Activated T-helper 1 cell treated with anti-CD3 and anti-CD28 coated beads, Interleukin-12 subunit alpha, Interleukin-12 subunit beta, Interleukin-2, Interleukin-4 antibody, amounts not matched to agents 30 ng/mL and 10 ng/mL and 1 ng/mL, durations not matched to agents 14 hours and 24 hours and 36 hours (primary cell): ENCODE measurements around the gene DNAJB8. TPM values are rescaled to one million over a fixed set of nuclear protein-coding genes. Genes with fewer than 3 reads are reported as not detected.

Experiments used
- DNase-seq: peaks from one replicate; pipeline ENCODE4 v3.0.0; 2021; ENCODE audit warnings: low spot score
- H3K27ac Mint-ChIP-seq: one replicate; pipeline ENCODE4 v1.8.0; 2021; ENCODE audit warnings: mild to moderate bottlenecking, mixed read lengths
- H3K27me3 Mint-ChIP-seq: one replicate; pipeline ENCODE4 v1.8.0; 2022; ENCODE audit warnings: mild to moderate bottlenecking, moderate library complexity, mixed read lengths; ENCODE audit not compliant: insufficient read depth
- H3K36me3 Mint-ChIP-seq: one replicate; pipeline ENCODE4 v1.8.0; 2021; ENCODE audit warnings: low read depth, mixed read lengths
- H3K4me1 Mint-ChIP-seq: one replicate; pipeline ENCODE4 v1.8.0; 2021; ENCODE audit warnings: low read depth, mixed read lengths
- H3K4me3 Mint-ChIP-seq: one replicate; pipeline ENCODE4 v1.8.0; 2021; ENCODE audit warnings: mild to moderate bottlenecking, moderate library complexity, mixed read lengths
- H3K9me3 Mint-ChIP-seq: one replicate; pipeline ENCODE4 v1.8.0; 2021; ENCODE audit warnings: mixed read lengths
- intact Hi-C: fragments of 100-400 bp; cut with micrococcal nuclease; formaldehyde crosslinking; loops from one replicate; pipeline ENCODE4 v1.15.1; 2024
- total RNA-seq: library from RNA; stranded (reverse); gene quantifications from 2 replicates; pipeline ENCODE4 v1.2.3, GENCODE V29; 2022

Gene DNAJB8
- total RNA-seq, 1 donor from 2014 or later, result not detected

DNA sequence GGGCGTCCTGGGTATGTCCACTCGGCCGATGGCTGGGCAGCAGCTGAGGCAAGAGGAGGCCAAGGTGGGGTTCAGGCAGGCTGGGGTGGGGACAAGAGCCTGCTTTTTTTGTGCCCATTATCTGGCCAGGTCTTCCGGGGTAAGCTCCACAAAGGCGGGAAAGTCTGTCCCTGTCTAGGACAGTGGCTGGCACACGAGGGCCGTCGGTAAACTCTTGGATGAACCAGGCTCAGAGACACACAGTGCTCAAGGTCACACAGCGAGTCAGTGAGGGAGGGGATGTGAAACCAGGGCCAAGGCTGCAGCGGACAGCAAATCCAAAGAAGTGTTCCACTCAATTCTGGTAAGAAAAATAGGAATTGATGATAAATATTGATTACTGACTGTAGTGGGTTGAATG is 2.9 kb downstream of the DNAJB8 start:
- Mint-ChIP-seq H3K27me3 (peaks cover 34% of the 10 kb centered on the region), H3K4me1 (peaks cover 32% of the 10 kb centered on the region), H3K4me3 (no peak overlapping the region), H3K36me3 (no peaks in the 10 kb centered on the region), H3K27ac (no peak overlapping the region), H3K9me3 (no peaks in the 10 kb centered on the region)
- intact Hi-C loops, result no loop called here
- DNase-seq, result no peak

DNA sequence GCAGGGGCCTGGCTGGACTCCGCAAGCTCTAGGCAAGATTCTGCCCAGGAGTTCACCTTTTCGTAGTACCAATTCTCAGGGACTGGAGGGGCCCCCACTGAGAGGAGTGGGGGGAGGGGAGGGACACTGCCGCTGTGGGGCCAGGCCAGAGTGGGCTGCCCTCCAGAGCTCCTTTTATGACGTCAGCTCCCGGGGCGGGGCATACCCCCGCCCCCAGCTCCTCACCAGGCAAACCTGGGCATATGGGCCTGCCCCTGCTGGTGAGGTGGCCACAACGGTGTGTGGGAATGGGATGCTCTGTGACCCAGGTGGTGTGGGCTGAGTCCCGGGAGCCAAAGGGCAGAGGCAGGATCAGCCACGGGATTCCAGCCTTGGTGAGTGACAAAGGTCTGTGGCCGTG is 3.3 kb downstream of the DNAJB8 start:
- Mint-ChIP-seq H3K27me3 (peaks cover 34% of the 10 kb centered on the region), H3K4me1 (peaks cover 32% of the 10 kb centered on the region), H3K27ac (no peak overlapping the region), H3K4me3 (no peak overlapping the region), H3K9me3 (no peaks in the 10 kb centered on the region), H3K36me3 (no peaks in the 10 kb centered on the region)
- no peak for DNase-seq
- intact Hi-C loops, result no loop called here

- Mint-ChIP-seq H3K27ac (no peak overlapping the region), H3K27me3 (peaks cover 34% of the 10 kb centered on the region), H3K9me3 (no peaks in the 10 kb centered on the region), H3K36me3 (no peaks in the 10 kb centered on the region), H3K4me3 (no peak overlapping the region), H3K4me1 (peaks cover 32% of the 10 kb centered on the region)
- intact Hi-C loops, result no loop called here
- no peak for DNase-seq
These were observed 3.8 kb downstream of the DNAJB8 start for GRCh38 chr3:128462931-128463330.

- H3K27ac Mint-ChIP-seq, result no peak overlapping the region
- peaks cover 34% of the 10 kb centered on the region for H3K27me3 Mint-ChIP-seq
- no peaks in the 10 kb centered on the region for H3K9me3 Mint-ChIP-seq
- no peaks in the 10 kb centered on the region for H3K36me3 Mint-ChIP-seq
- DNase-seq, result no peak
- intact Hi-C loops, result no loop called here
- no peak overlapping the region for H3K4me3 Mint-ChIP-seq
- peaks cover 31% of the 10 kb centered on the region for H3K4me1 Mint-ChIP-seq
These were observed 4.3 kb downstream of the DNAJB8 start for GRCh38 chr3:128462341-128462910.

DNA sequence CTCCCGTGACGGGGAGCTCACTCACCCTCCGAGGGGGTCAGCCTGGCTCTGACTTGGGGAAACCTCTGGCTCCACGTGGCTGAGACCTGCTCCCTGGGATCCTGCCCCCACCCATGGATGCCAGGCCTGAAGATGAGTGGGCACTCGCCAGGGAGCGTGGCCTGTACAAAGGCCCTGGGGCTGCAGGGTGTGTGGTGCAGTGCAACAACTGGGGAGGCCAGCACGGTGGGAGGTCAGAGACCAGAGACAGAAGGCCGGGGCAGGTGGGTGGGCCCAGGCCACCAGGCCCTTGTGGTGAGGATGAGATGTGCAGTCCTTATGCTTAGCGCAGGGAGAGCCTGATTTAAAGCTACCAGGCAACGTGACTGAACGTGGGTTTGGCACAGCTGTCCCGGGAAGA is 5.0 kb downstream of the DNAJB8 start:
- H3K4me3 Mint-ChIP-seq, result no peak overlapping the region
- no peak for DNase-seq

DNA sequence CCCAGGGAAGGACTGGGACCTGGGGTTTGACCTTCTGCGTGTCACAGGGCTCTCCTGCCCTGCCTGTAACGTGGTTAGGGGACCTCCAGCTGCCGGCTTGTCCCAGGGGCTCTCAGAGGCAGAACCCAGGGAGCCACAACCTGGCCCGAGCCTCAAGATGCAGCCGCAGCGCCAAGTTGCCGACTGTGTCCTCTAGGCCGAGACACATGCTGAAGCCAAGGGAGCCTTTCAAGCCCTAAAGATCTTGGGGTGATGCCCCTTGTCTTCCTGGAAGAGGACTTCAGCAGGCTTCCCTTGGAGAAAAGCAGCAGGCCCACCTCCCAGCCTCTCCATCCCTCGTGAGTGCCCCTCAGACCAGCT is 7.2 kb downstream of the DNAJB8 start:
- Mint-ChIP-seq H3K27me3 (peaks cover 36% of the 10 kb centered on the region), H3K27ac (no peak overlapping the region), H3K4me3 (no peak overlapping the region), H3K9me3 (no peaks in the 10 kb centered on the region), H3K4me1 (peaks cover 3% of the 10 kb centered on the region), H3K36me3 (no peaks in the 10 kb centered on the region)
- intact Hi-C loops, result no loop called here
- DNase-seq, result no peak

More for the DNA sequence above, 5.0 kb downstream of the DNAJB8 start:
- intact Hi-C loops, result no loop called here
- no peak overlapping the region for H3K27ac Mint-ChIP-seq
- peaks cover 24% of the 10 kb centered on the region for H3K4me1 Mint-ChIP-seq
- H3K9me3 Mint-ChIP-seq, result no peaks in the 10 kb centered on the region
- peaks cover 34% of the 10 kb centered on the region for H3K27me3 Mint-ChIP-seq
- no peaks in the 10 kb centered on the region for H3K36me3 Mint-ChIP-seq

DNA sequence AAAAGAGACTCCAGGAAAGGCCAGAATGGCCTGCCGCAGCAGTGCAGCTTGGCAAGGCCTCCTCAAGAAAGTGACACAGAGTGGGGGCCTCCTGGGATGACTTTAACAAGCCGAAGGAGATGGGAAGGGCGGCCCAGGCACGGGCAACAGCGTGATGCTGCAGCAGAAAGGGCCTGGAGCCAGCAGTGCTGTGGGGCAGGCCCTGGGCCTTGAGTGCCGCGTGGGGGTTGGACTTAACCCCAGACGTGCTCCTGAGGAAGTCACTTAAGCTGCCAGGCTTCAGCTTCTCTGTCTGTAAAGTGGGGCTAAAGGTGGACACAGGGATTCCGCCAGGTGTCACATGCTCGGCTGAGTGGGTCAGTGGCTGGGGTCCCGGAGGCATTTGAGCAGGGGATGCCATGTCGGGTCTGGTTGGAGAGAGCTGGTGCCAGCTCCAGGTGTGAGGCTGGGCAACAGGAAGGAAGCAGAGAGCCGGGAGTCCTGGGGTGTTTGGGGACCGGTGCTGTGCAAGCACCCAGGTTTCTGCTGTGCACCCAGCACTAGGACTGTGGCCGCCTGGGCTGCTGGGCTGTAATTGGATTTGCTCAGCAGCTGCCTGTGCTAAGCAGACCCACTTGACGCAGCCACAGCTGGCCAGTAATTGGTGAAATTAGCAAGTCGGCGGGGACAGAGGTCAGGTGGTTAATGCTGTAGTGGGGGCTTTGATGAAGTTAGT is 7.8 kb downstream of the DNAJB8 start:
- Mint-ChIP-seq H3K27me3 (peaks cover 38% of the 10 kb centered on the region), H3K9me3 (no peaks in the 10 kb centered on the region), H3K36me3 (no peaks in the 10 kb centered on the region), H3K27ac (no peak overlapping the region), H3K4me3 (no peak overlapping the region), H3K4me1 (no peaks in the 10 kb centered on the region)
- intact Hi-C loops, result no loop called here
- no peak for DNase-seq

DNA sequence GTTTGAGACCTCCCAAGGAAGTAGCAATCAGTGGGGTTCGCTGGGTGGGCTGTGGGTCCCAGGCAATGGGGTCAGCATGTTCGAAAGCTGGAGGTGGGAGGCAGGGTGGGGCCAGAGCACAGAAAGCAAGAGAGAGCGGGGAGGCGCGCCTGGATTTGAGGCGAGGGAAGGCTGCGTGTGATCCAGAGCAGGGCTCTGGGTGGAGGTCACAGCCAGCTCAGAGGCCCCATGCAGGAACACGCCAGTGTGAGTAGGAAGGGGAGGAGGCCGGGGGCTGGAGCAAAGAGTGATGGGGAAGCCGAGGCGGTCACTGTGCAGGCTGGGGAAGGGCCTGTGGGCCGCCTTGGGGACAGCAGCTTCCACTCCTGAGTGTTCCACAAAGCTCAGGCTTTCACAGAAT is 8.8 kb downstream of the DNAJB8 start:
- H3K36me3 Mint-ChIP-seq, result no peaks in the 10 kb centered on the region
- no peak overlapping the region for H3K27ac Mint-ChIP-seq
- peaks cover 35% of the 10 kb centered on the region for H3K27me3 Mint-ChIP-seq
- no peak for DNase-seq
- intact Hi-C loops, result no loop called here
- no peaks in the 10 kb centered on the region for H3K9me3 Mint-ChIP-seq
- no peaks in the 10 kb centered on the region for H3K4me1 Mint-ChIP-seq
- H3K4me3 Mint-ChIP-seq, result no peak overlapping the region

- no peak for DNase-seq
- no peaks in the 10 kb centered on the region for H3K4me1 Mint-ChIP-seq
- H3K27ac Mint-ChIP-seq, result no peak overlapping the region
- H3K36me3 Mint-ChIP-seq, result no peaks in the 10 kb centered on the region
- H3K4me3 Mint-ChIP-seq, result no peak overlapping the region
- no peaks in the 10 kb centered on the region for H3K9me3 Mint-ChIP-seq
- intact Hi-C loops, result no loop called here
- H3K27me3 Mint-ChIP-seq, result peaks cover 35% of the 10 kb centered on the region
These were observed 9.6 kb downstream of the DNAJB8 start for GRCh38 chr3:128456776-128457715.

GRCh38 chr3:128455786-128456748 is 10.6 kb downstream of the DNAJB8 start:
- intact Hi-C loops, result no loop called here
- Mint-ChIP-seq H3K27me3 (peaks cover 31% of the 10 kb centered on the region), H3K27ac (no peak overlapping the region), H3K36me3 (no peaks in the 10 kb centered on the region), H3K4me3 (no peak overlapping the region), H3K4me1 (peaks cover 6% of the 10 kb centered on the region), H3K9me3 (peaks cover 2% of the 10 kb centered on the region)
- no peak for DNase-seq

DNA sequence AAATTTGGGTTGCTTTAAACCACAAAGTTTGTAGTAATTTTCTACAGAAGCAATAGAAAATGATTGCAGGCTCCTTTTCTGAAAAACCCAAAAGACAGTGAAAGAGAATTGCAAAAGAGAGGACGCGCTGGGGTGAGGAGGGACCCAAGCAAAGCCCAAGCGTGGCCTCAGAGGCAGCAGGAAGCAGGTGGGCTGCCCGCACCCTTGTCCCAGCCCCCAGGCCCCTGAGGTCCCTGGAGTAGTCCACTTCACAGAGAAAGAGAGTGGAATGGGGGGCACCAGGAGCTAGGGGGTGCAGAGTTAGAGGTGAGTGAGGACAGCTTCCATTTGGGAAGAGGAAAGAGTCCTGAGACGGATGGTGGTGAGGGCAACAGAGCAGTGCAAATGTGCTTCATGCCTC is 11.6 kb downstream of the DNAJB8 start:
- Mint-ChIP-seq H3K4me1 (peaks cover 14% of the 10 kb centered on the region), H3K36me3 (peaks cover 2% of the 10 kb centered on the region), H3K9me3 (peaks cover 11% of the 10 kb centered on the region), H3K27me3 (peaks cover 28% of the 10 kb centered on the region), H3K4me3 (peak overlapping the region; percentile 15), H3K27ac (no peak overlapping the region)
- intact Hi-C loops, result no loop called here
- no peak for DNase-seq

GRCh38 chr3:128454310-128454618 is 12.4 kb downstream of the DNAJB8 start:
- DNase-seq, result no peak
- Mint-ChIP-seq H3K27me3 (peaks cover 23% of the 10 kb centered on the region), H3K27ac (no peak overlapping the region), H3K9me3 (peaks cover 17% of the 10 kb centered on the region), H3K36me3 (peaks cover 2% of the 10 kb centered on the region), H3K4me1 (peaks cover 20% of the 10 kb centered on the region), H3K4me3 (no peak overlapping the region)
- intact Hi-C loops, result no loop called here
